GM06990 (cell line): ENCODE results near the gene SLC27A6.

Experiments
- DNase-seq: peaks from one replicate; pipeline ENCODE4 v3.0.0-alpha.2; 2011; ENCODE audit not compliant: insufficient read length; ENCODE audit errors: extremely low read depth
- H3K27me3 ChIP-seq: replicated peaks from 2 replicates; pipeline ENCODE4 v1.6.0; 2011; ENCODE audit warnings: low read length; ENCODE audit not compliant: control insufficient read depth, insufficient read depth
- H3K36me3 ChIP-seq: 2 replicates; pipeline ENCODE4 v1.5.1; 2011; ENCODE audit warnings: low read length; ENCODE audit not compliant: control insufficient read depth, insufficient read depth
- H3K4me3 ChIP-seq: replicated peaks from 2 replicates; pipeline ENCODE4 v1.5.1; 2011; ENCODE audit warnings: low read depth, mild to moderate bottlenecking, control low read depth, low read length
- CTCF ChIP-seq: IDR thresholded peaks from 2 replicates; pipeline ENCODE4 v1.5.1; 2011; ENCODE audit warnings: low read length, control low read depth, mild to moderate bottlenecking, inconsistent platforms; ENCODE audit not compliant: insufficient read depth, poor library complexity, severe bottlenecking

The SLC27A6 gene

GRCh38 chr5:129082225-129083136 is 117.2 kb downstream of the SLC27A6 start:
- Histone ChIP-seq H3K4me3 (no peak overlapping the region), H3K27me3 (no peaks in the 10 kb centered on the region), H3K36me3 (no peaks in the 10 kb centered on the region)
- TF ChIP-seq CTCF: no peak
- no peak for DNase-seq
